ENCODE results near the gene RNF181. TPM values are rescaled to one million over a fixed set of nuclear protein-coding genes. Genes with fewer than 3 reads are reported as not detected.

Gene RNF181
- total RNA-seq, 1 experiment from 2014 or later = 398 TPM

- Histone ChIP-seq H3K4me3 (ENCODE audit: low read length) (peak overlapping the region; percentile 75), H3K4me1 (ENCODE audit: low read length) (peaks cover 28% of the 10 kb centered on the region), H3K4me2 (ENCODE audit: low read depth, low read length, poor library complexity, severe bottlenecking) (peak overlapping the region; percentile 78), H4K20me1 (ENCODE audit: insufficient read depth, low read depth, low read length) (no peaks in the 10 kb centered on the region; the same call in 1 of the 2 replicates), H3K9me3 (ENCODE audit: low read length) (no peaks in the 10 kb centered on the region), H3K9ac (ENCODE audit: low read length) (peak overlapping the region; percentile 75), H3K9me2 (replicated peaks; ENCODE audit: insufficient read depth, low read length) (no peaks in the 10 kb centered on the region), H3K27ac (ENCODE audit: low read length) (peak overlapping the region; percentile 43; the same call in 1 of the 2 replicates), H3K27me3 (ENCODE audit: low read length) (no peaks in the 10 kb centered on the region), H3K36me3 (ENCODE audit: insufficient read depth, low read length) (peaks cover 5% of the 10 kb centered on the region; the same call in 1 of the 2 replicates), H3K79me2 (ENCODE audit: low read length) (peaks cover 24% of the 10 kb centered on the region), H2AFZ (ENCODE audit: low read length) (no peak overlapping the region)
- DNase-seq = no peak
Measured at GRCh38 chr2:85579266-85579935, 16.1 kb upstream of the RNF181 start.

DNA sequence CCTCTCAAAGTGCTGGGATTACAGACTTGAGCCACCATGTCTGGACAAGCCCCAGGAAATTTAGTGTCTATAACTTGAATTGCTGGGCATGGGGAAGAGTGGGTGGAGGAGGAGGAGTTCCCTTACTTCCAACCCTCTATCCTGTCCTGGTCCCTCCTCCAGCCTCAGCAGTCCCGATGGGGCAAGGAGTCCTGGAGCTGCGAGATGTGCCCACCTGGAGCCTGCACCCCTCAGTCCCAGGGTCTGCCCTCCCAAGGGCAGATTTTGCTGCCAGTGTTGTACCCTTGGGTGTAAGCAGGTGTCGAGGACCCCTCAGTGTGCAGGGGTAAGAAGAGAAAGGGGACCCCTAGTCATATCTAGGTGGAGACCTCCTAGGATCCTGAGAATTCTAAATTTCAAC, 15.3 kb upstream of the RNF181 start:
- H2AFZ ChIP-seq (ENCODE audit: low read length) = no peak overlapping the region
- no peaks in the 10 kb centered on the region for H3K27me3 ChIP-seq (ENCODE audit: low read length)
- H3K36me3 ChIP-seq (ENCODE audit: insufficient read depth, low read length) = peaks cover 5% of the 10 kb centered on the region; the same call in 1 of the 2 replicates
- H3K4me3 ChIP-seq (ENCODE audit: low read length) = no peak overlapping the region
- H3K4me2 ChIP-seq (ENCODE audit: low read depth, low read length, poor library complexity, severe bottlenecking) = peak overlapping the region; percentile 78
- H3K4me1 ChIP-seq (ENCODE audit: low read length) = peaks cover 28% of the 10 kb centered on the region
- no peak overlapping the region for H3K27ac ChIP-seq (ENCODE audit: low read length)
- H3K9me3 ChIP-seq (ENCODE audit: low read length) = no peaks in the 10 kb centered on the region
- H3K79me2 ChIP-seq (ENCODE audit: low read length) = peaks cover 24% of the 10 kb centered on the region
- H3K9ac ChIP-seq (ENCODE audit: low read length) = no peak overlapping the region
- no peaks in the 10 kb centered on the region for H3K9me2 ChIP-seq (replicated peaks; ENCODE audit: insufficient read depth, low read length)
- no peak for DNase-seq
- no peaks in the 10 kb centered on the region; the same call in 1 of the 2 replicates for H4K20me1 ChIP-seq (ENCODE audit: insufficient read depth, low read depth, low read length)

DNA sequence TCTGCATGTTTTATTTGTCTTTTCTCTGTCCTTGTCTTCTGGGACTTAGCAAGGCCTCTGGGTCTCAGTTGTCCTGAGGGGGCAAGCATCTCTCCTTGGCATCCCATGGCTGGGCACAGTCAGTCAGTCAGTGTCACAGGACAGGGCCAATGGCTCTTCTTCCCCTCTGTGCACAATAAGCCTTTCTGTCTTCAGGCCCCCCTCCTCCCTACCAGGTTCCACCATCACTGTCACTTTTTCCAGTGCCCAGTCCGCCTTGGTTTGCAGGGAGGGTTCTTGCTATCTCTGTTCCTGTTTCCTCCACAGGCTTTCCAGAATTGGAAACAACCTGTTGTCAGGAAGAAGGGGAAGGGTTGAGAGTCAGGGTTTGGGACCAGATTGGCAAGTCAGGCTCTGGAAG, 13.1 kb upstream of the RNF181 start:
- H3K36me3 ChIP-seq (ENCODE audit: insufficient read depth, low read length) = peaks cover 5% of the 10 kb centered on the region; the same call in 1 of the 2 replicates
- no peaks in the 10 kb centered on the region for H3K27me3 ChIP-seq (ENCODE audit: low read length)
- no peaks in the 10 kb centered on the region for H3K9me2 ChIP-seq (replicated peaks; ENCODE audit: insufficient read depth, low read length)
- peaks cover 22% of the 10 kb centered on the region for H3K4me1 ChIP-seq (ENCODE audit: low read length)
- H3K79me2 ChIP-seq (ENCODE audit: low read length) = peaks cover 24% of the 10 kb centered on the region
- no peak overlapping the region for H3K4me3 ChIP-seq (ENCODE audit: low read length)
- no peak overlapping the region for H3K4me2 ChIP-seq (ENCODE audit: low read depth, low read length, poor library complexity, severe bottlenecking)
- no peaks in the 10 kb centered on the region; the same call in 1 of the 2 replicates for H4K20me1 ChIP-seq (ENCODE audit: insufficient read depth, low read depth, low read length)
- no peak overlapping the region for H3K9ac ChIP-seq (ENCODE audit: low read length)
- no peaks in the 10 kb centered on the region for H3K9me3 ChIP-seq (ENCODE audit: low read length)
- no peak overlapping the region for H2AFZ ChIP-seq (ENCODE audit: low read length)
- no peak overlapping the region for H3K27ac ChIP-seq (ENCODE audit: low read length)
- DNase-seq = no peak

DNA sequence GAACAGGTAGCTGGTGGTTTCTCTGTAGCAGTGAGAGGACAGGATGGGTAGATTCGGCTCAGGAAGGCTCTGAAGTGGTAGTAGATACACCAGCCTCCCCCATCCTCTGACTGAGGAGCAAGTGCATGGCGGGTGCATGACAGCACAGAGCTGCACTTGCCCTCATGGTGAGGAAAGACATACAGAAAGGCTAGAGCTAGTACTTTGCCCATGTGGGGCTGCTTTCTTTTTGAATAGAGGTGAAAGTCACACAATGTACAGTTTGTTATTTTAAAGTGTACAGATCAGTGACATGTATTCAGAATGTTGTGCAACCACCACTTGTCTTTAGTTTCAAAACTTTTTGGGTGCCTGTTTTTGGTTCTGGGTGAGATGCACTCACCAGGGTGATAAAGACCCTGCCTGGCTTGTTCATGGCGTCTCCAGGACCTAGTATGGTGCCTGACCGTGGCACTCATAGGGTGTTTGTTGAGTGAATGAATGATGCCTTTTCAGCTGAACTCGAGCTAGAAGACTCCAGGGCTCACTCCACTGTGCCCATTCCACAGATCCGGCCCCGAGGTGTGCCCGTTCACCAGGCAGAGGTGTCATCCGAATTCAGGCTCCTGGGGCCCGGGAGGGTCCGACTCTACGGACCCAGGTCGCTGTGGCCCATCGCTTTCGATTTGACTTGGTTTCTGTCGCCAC, 11.7 kb upstream of the RNF181 start:
- H3K36me3 ChIP-seq (ENCODE audit: insufficient read depth, low read length) = peaks cover 5% of the 10 kb centered on the region; the same call in 1 of the 2 replicates
- no peak overlapping the region for H3K4me3 ChIP-seq (ENCODE audit: low read length)
- peaks cover 16% of the 10 kb centered on the region for H3K79me2 ChIP-seq (ENCODE audit: low read length)
- no peak overlapping the region for H3K9ac ChIP-seq (ENCODE audit: low read length)
- H3K4me1 ChIP-seq (ENCODE audit: low read length) = peaks cover 13% of the 10 kb centered on the region
- no peak overlapping the region for H3K4me2 ChIP-seq (ENCODE audit: low read depth, low read length, poor library complexity, severe bottlenecking)
- DNase-seq = no peak
- H4K20me1 ChIP-seq (ENCODE audit: insufficient read depth, low read depth, low read length) = no peaks in the 10 kb centered on the region; the same call in 1 of the 2 replicates
- H3K27me3 ChIP-seq (ENCODE audit: low read length) = no peaks in the 10 kb centered on the region
- no peaks in the 10 kb centered on the region for H3K9me2 ChIP-seq (replicated peaks; ENCODE audit: insufficient read depth, low read length)
- H3K27ac ChIP-seq (ENCODE audit: low read length) = no peak overlapping the region
- H3K9me3 ChIP-seq (ENCODE audit: low read length) = no peaks in the 10 kb centered on the region
- no peak overlapping the region for H2AFZ ChIP-seq (ENCODE audit: low read length)

GRCh38 chr2:85584354-85584856, 11.1 kb upstream of the RNF181 start, which contains the start of gene VAMP5:
Gene VAMP5, plus strand, starts transcription at chr2:85584431. Its CDS starts 60 bp downstream, at chr2:85584491.
- no peak for DNase-seq
- Histone ChIP-seq H3K79me2 (ENCODE audit: low read length) (peaks cover 10% of the 10 kb centered on the region), H3K4me1 (ENCODE audit: low read length) (peaks cover 7% of the 10 kb centered on the region)

DNA sequence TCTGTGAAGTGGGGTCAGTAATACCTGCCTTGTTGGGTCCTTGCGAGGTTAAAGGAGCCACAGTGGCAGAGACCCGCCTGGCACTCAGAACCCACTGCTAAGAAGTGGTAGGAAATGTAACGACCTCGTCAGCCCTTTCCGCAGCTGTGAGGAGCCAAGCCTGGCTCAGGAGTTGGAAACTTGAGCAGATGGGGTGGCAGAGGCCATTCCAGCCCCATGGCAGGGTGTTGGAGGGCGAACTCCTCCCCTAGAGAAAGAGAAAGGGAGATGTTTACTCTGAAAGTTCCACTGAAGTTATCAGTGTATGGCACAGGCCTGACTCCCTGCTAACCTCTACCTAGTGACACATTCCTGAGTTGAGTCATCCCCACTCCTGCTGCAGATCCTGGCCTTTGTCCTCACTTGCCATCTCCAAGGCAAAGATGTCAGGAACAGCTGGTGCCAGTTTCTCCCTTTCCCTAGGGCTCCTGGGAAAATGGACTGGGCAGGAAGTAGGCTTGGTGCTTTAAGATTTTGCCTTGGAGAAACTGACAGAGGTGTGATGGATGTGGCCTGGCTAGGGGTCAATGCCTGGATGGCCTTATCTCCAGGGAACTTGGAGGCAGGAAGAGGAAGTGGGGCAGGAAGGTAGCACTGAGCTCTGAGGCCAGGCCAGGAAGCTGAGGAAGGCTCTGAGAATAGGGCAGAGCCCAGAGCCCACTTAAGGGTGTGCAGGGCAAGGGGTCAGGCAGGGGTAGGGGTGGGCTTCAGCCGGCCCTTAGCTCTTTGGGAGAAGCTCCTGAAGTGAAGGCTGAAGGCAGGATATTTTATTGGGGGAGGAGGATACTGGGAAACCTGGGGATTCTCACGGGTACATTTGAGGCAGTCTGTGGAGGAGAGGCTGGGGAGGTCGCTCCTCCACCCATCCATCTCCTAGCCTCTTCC, 10.4 kb upstream of the RNF181 start:
- DNase-seq = no peak
- H3K4me2 ChIP-seq (ENCODE audit: low read depth, low read length, poor library complexity, severe bottlenecking) = no peak overlapping the region
- no peaks in the 10 kb centered on the region for H3K9me2 ChIP-seq (replicated peaks; ENCODE audit: insufficient read depth, low read length)
- H3K9me3 ChIP-seq (ENCODE audit: low read length) = no peaks in the 10 kb centered on the region
- no peak overlapping the region for H3K4me3 ChIP-seq (ENCODE audit: low read length)
- no peaks in the 10 kb centered on the region for H3K4me1 ChIP-seq (ENCODE audit: low read length)
- peaks cover 3% of the 10 kb centered on the region for H3K79me2 ChIP-seq (ENCODE audit: low read length)
- no peak overlapping the region for H3K9ac ChIP-seq (ENCODE audit: low read length)
- peaks cover 5% of the 10 kb centered on the region; the same call in 1 of the 2 replicates for H3K36me3 ChIP-seq (ENCODE audit: insufficient read depth, low read length)
- no peaks in the 10 kb centered on the region for H3K27me3 ChIP-seq (ENCODE audit: low read length)
- H2AFZ ChIP-seq (ENCODE audit: low read length) = no peak overlapping the region
- H4K20me1 ChIP-seq (ENCODE audit: insufficient read depth, low read depth, low read length) = no peaks in the 10 kb centered on the region; the same call in 1 of the 2 replicates
- no peak overlapping the region for H3K27ac ChIP-seq (ENCODE audit: low read length)

More at GRCh38 chr2:85584354-85584856, 11.1 kb upstream of the RNF181 start, which contains the start of gene VAMP5:
- Histone ChIP-seq H4K20me1 (ENCODE audit: insufficient read depth, low read depth, low read length) (no peaks in the 10 kb centered on the region; the same call in 1 of the 2 replicates), H3K4me3 (ENCODE audit: low read length) (no peak within 1 kb of the TSS), H3K36me3 (ENCODE audit: insufficient read depth, low read length) (peaks cover 5% of the 10 kb centered on the region; the same call in 1 of the 2 replicates), H2AFZ (ENCODE audit: low read length) (no peak within 1 kb of the TSS), H3K27ac (ENCODE audit: low read length) (no peak within 1 kb of the TSS), H3K27me3 (ENCODE audit: low read length) (no peaks in the 10 kb centered on the region), H3K9ac (ENCODE audit: low read length) (no peak within 1 kb of the TSS), H3K9me2 (replicated peaks; ENCODE audit: insufficient read depth, low read length) (no peaks in the 10 kb centered on the region), H3K4me2 (ENCODE audit: low read depth, low read length, poor library complexity, severe bottlenecking) (no peak within 1 kb of the TSS), H3K9me3 (ENCODE audit: low read length) (no peaks in the 10 kb centered on the region)

DNA sequence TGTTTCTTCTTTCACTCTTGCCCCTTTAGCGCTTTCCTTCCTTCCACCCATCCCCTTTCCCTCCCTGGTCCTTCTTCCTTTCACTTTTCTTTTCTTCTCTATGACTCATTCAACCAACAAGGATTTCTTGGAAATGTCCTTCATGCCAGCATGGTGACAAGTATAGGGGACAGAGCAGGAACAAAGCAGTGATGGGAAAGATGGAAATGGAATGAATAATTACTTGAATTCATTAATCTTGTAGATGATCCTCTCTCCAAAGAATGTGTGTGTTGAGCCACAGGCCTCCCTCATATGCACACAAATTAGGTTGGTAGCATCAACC, 9.8 kb upstream of the RNF181 start:
- no peak overlapping the region for H3K9ac ChIP-seq (ENCODE audit: low read length)
- no peaks in the 10 kb centered on the region; the same call in 1 of the 2 replicates for H4K20me1 ChIP-seq (ENCODE audit: insufficient read depth, low read depth, low read length)
- H3K9me3 ChIP-seq (ENCODE audit: low read length) = no peaks in the 10 kb centered on the region
- H3K27me3 ChIP-seq (ENCODE audit: low read length) = no peaks in the 10 kb centered on the region
- no peak overlapping the region for H3K4me3 ChIP-seq (ENCODE audit: low read length)
- H3K4me2 ChIP-seq (ENCODE audit: low read depth, low read length, poor library complexity, severe bottlenecking) = no peak overlapping the region
- H3K4me1 ChIP-seq (ENCODE audit: low read length) = no peaks in the 10 kb centered on the region
- H2AFZ ChIP-seq (ENCODE audit: low read length) = no peak overlapping the region
- peaks cover 5% of the 10 kb centered on the region; the same call in 1 of the 2 replicates for H3K36me3 ChIP-seq (ENCODE audit: insufficient read depth, low read length)
- H3K27ac ChIP-seq (ENCODE audit: low read length) = no peak overlapping the region
- DNase-seq = no peak
- no peaks in the 10 kb centered on the region for H3K79me2 ChIP-seq (ENCODE audit: low read length)
- no peaks in the 10 kb centered on the region for H3K9me2 ChIP-seq (replicated peaks; ENCODE audit: insufficient read depth, low read length)
